Lung (tissue), 12 donors: ENCODE results near the gene CIAO3. TPM values are rescaled to one million over a fixed set of nuclear protein-coding genes. Genes with fewer than 3 reads are reported as not detected.

Experiments used
- ATAC-seq: fragments of 200-7000 bp; cut with Tn5 transposase; one replicate; pipeline ENCODE4 v1.9.1; 2020; ENCODE audit warnings: moderate number of reproducible peaks; ENCODE audit not compliant: insufficient read depth, low FRiP score
- DNase-seq, 3 donors: peaks; one replicate each; pipeline ENCODE4 v3.0.0-alpha.2; 2013 to 2017
- H3K27ac ChIP-seq, 2 donors: one replicate each; pipeline ENCODE4 v1.5.1; 2013; ENCODE audit warnings: mild to moderate bottlenecking in 2 of 2, moderate library complexity in 2 of 2, control low read depth in 1 of 2, inconsistent platforms in 1 of 2, low read depth in 1 of 2, low read length in 1 of 2
- H3K27me3 ChIP-seq, 3 donors: one replicate each; pipeline ENCODE4 v1.5.1; 2013; ENCODE audit warnings: low read length in 2 of 3; ENCODE audit not compliant: control insufficient read depth in 3 of 3, insufficient read depth in 3 of 3
- H3K36me3 ChIP-seq, 4 donors: one replicate each; pipeline ENCODE4 v1.5.1; 2013; ENCODE audit warnings: low read length in 4 of 4, mild to moderate bottlenecking in 1 of 4, moderate library complexity in 1 of 4; ENCODE audit not compliant: control insufficient read depth in 4 of 4, insufficient read depth in 4 of 4
- H3K4me1 ChIP-seq, 5 donors: one replicate each; pipeline ENCODE4 v1.5.1; 2013; ENCODE audit warnings: low read length in 5 of 5, mild to moderate bottlenecking in 2 of 5, moderate library complexity in 1 of 5; ENCODE audit not compliant: control insufficient read depth in 5 of 5, insufficient read depth in 5 of 5
- H3K4me3 ChIP-seq: one replicate; pipeline ENCODE4 v1.5.1; 2013; ENCODE audit warnings: mild to moderate bottlenecking, control low read depth, moderate library complexity
- H3K9ac ChIP-seq, 2 donors: one replicate each; pipeline ENCODE4 v1.5.1; 2013; ENCODE audit warnings: low read length in 2 of 2, control low read depth in 1 of 2; ENCODE audit not compliant: insufficient read depth in 1 of 2
- H3K9me3 ChIP-seq, 4 donors: one replicate each; pipeline ENCODE4 v1.5.1; 2013; ENCODE audit warnings: low read length in 3 of 4, mild to moderate bottlenecking in 1 of 4, moderate library complexity in 1 of 4; ENCODE audit not compliant: control insufficient read depth in 4 of 4, insufficient read depth in 3 of 4
- CTCF ChIP-seq: IDR thresholded peaks from 2 replicates; pipeline ENCODE4 v1.5.1; 2012; ENCODE audit warnings: mild to moderate bottlenecking; ENCODE audit errors: control extremely low read depth, extremely low read depth
- WGBS, 2 donors: extraction: QIAGEN DNeasy Blood & Tissue Kit; methylation state at CpG; one replicate each; pipeline ENCODE4 v1.1.7; 2013; 5-methylcytosine and 5-hydroxymethylcytosine counted together
- polyA plus RNA-seq, 2 donors: library from polyadenylated mRNA; stranded (reverse); fragments of 200-250 nt; gene quantifications; one replicate each; pipeline ENCODE4 v1.2.1, GENCODE V29; 2013
- total RNA-seq, 2 donors: library from RNA; depleted of rRNA in 1 of 2; stranded (reverse); fragments of >200 nt in 1 of 2; gene quantifications; one replicate each; pipeline ENCODE4 v1.2.1, GENCODE V29; 2014 to 2021
- donor health status: control.
- donor health status: control.
- donor health status: Bipolar disorder and iron deficiency.
- donor health status: healthy.
- donor health status: DM: yes; HTN: yes; CAD: no.

The CIAO3 gene
- total and polyA plus RNA-seq, 4 donors, result 21.0 to 40.6 (median 30.7) TPM

- H3K4me1 ChIP-seq, result peaks cover 0 to 25% (median 7%) of the 10 kb centered on the region in 5 donors
- peak; percentile 81 for ATAC-seq
- WGBS, 2 donors, result 5 to 8% methylated on average over 65 to 106 of the region's 106 CpGs
Observed at GRCh38 chr16:720990-721764, 19.6 kb downstream of the CIAO3 start, which contains the start of gene ANTKMT. TSS of gene ANTKMT (plus strand) at chr16:721146. CDS start at chr16:721275, 129 bp downstream.

GRCh38 chr16:720447-720989, 20.3 kb downstream of the CIAO3 start:
- H3K27ac ChIP-seq, result peak overlapping the region; percentile 88 to 91
- no peaks in the 10 kb centered on the region for H3K36me3 ChIP-seq
- no peaks in the 10 kb centered on the region for H3K9me3 ChIP-seq
- H3K4me3 ChIP-seq, result peak overlapping the region; percentile 85
- DNase-seq (peak; percentile 80 to 88 (median 82)), ATAC-seq (peak; percentile 1)
- H3K27me3 ChIP-seq, result peaks cover 0 to 9% (median 0%) of the 10 kb centered on the region in 3 donors
- H3K4me1 ChIP-seq, result peaks cover 0 to 30% (median 13%) of the 10 kb centered on the region in 5 donors
- TF ChIP-seq CTCF, result no peak
- WGBS, 2 donors, result 0 to 1% methylated on average over 36 to 38 of the region's 38 CpGs
- no peak overlapping the region for H3K9ac ChIP-seq

More at GRCh38 chr16:720990-721764, 19.6 kb downstream of the CIAO3 start, which contains the start of gene ANTKMT:
- Histone ChIP-seq H3K4me3 (peak within 1 kb of the TSS; percentile 85), H3K27me3 (peaks cover 0 to 6% (median under 1%) of the 10 kb centered on the region in 3 donors), H3K27ac (peak within 1 kb of the TSS; percentile 88 to 91), H3K9ac (no peak within 1 kb of the TSS), H3K36me3 (no peaks in the 10 kb centered on the region), H3K9me3 (no peaks in the 10 kb centered on the region)
- TF ChIP-seq CTCF, result peak; percentile 2
- peak; percentile 75 to 87 (median 84) for DNase-seq

GRCh38 chr16:719815-720446, 20.9 kb downstream of the CIAO3 start:
- DNase-seq (no peak), ATAC-seq (no peak)
- WGBS, 2 donors, result 11 to 12% methylated on average over 16 of the region's 16 CpGs
- no peaks in the 10 kb centered on the region for H3K9me3 ChIP-seq
- H3K36me3 ChIP-seq, result no peaks in the 10 kb centered on the region
- no peak for TF ChIP-seq CTCF
- H3K4me3 ChIP-seq, result no peak overlapping the region
- H3K4me1 ChIP-seq, result peaks cover 0 to 30% (median 13%) of the 10 kb centered on the region in 5 donors
- H3K27ac ChIP-seq, result peak overlapping the region in 1 of 2 donors; percentile 91
- H3K27me3 ChIP-seq, result peaks cover 0 to 9% (median 0%) of the 10 kb centered on the region in 3 donors
- no peak overlapping the region for H3K9ac ChIP-seq
